ENCODE data around the gene FUOM.

DNA sequence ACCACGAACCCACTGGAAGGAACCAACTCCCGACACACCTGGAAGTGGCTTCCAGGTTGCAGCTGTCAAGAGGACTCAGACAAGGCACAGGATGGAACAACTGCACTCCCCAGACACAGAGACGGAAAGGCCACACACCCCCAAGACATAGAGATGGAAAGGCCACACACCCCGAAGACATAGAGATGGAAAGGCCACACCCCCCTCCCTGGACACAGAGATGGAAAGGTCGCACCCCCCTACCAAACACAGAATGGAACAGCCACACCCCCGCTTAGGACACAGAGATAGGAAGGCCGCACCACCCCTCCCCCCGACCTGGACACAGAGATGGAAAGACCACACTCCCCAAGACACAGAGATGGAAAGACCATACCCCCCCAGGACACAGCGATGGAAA, 41.6 kb downstream of the FUOM start:
- TF ChIP-seq TEAD4 (IDR thresholded peaks at IDR 0.05): no peak
- no peak for TF ChIP-seq TAF1 (IDR thresholded peaks at IDR 0.05; ENCODE audit: low read depth)
- no peak for TF ChIP-seq EP300 (IDR thresholded peaks at IDR 0.05; ENCODE audit: borderline replicate concordance)

All from Ishikawa (cell line).